Right atrium auricular region (tissue), 2 donors: Measurements from ENCODE around the gene THSD4. TPM values are rescaled to one million over a fixed set of nuclear protein-coding genes. Genes with fewer than 3 reads are reported as not detected.

ENCODE experiments used
- DNase-seq: peaks from one replicate; pipeline ENCODE4 v3.0.0-alpha.2; 2019; ENCODE audit warnings: low spot score
- H3K27ac ChIP-seq, 2 donors: fragments of 200-600 bp; sonication (generic); 1 replicate in 1 of 2; 2 replicates in 1 of 2; pipeline ENCODE4 v1.5.1; 2016 to 2019
- H3K27me3 ChIP-seq, 2 donors: fragments of 200-600 bp; sonication (generic); one replicate each; pipeline versions ENCODE4 v1.5.1 to v1.6.0; 2017 to 2019
- H3K36me3 ChIP-seq: fragments of 200-600 bp; sonication (generic); one replicate; pipeline ENCODE4 v1.5.1; 2016
- H3K4me1 ChIP-seq, 2 donors: fragments of 200-600 bp; sonication (generic); one replicate each; pipeline versions ENCODE4 v1.5.1 to v1.6.0; 2017 to 2019
- H3K4me3 ChIP-seq, 2 donors: fragments of 200-600 bp; sonication (generic); 1 replicate in 1 of 2; 2 replicates in 1 of 2; pipeline ENCODE4 v1.5.1; 2017 to 2019; ENCODE audit warnings: mild to moderate bottlenecking in 1 of 2, moderate library complexity in 1 of 2
- H3K9me3 ChIP-seq, 2 donors: fragments of 200-600 bp; sonication (generic); one replicate each; pipeline ENCODE4 v1.5.1; 2019
- CTCF ChIP-seq, 2 donors: fragments of 200-600 bp; sonication (generic); IDR thresholded peaks; one replicate each; pipeline ENCODE4 v1.5.1; 2019; ENCODE audit warnings: antibody characterized with exemption in 2 of 2
- total RNA-seq, 2 donors: library from RNA; depleted of rRNA; stranded (reverse); fragments of >200 nt; gene quantifications; one replicate each; pipeline ENCODE4 v1.1.0, GENCODE V29; 2016

THSD4 gene
- total RNA-seq, 2 donors from 2014 or later, result 41.2 to 85.3 TPM

GRCh38 chr15:71517751-71518150 is 402.5 kb downstream of the THSD4 start:
- H3K27me3 ChIP-seq, result no peaks in the 10 kb centered on the region
- no peak for TF ChIP-seq CTCF (IDR thresholded peaks at IDR 0.05)
- no peak for DNase-seq
- no peaks in the 10 kb centered on the region for H3K36me3 ChIP-seq
- no peaks in the 10 kb centered on the region for H3K9me3 ChIP-seq
- no peak overlapping the region for H3K4me3 ChIP-seq
- H3K27ac ChIP-seq, result no peak overlapping the region
- peaks cover 0 to 5% of the 10 kb centered on the region in 2 donors for H3K4me1 ChIP-seq

- H3K4me1 ChIP-seq, result peaks cover 0 to 5% of the 10 kb centered on the region in 2 donors
- H3K9me3 ChIP-seq, result no peaks in the 10 kb centered on the region
- no peaks in the 10 kb centered on the region for H3K36me3 ChIP-seq
- H3K27ac ChIP-seq, result no peak overlapping the region
- H3K27me3 ChIP-seq, result no peaks in the 10 kb centered on the region
- H3K4me3 ChIP-seq, result no peak overlapping the region
- TF ChIP-seq CTCF (IDR thresholded peaks at IDR 0.05), result no peak
- DNase-seq, result no peak
These were observed 403.4 kb downstream of the THSD4 start for GRCh38 chr15:71518661-71519060.

- no peaks in the 10 kb centered on the region for H3K36me3 ChIP-seq
These were observed 411.0 kb downstream of the THSD4 start for GRCh38 chr15:71526060-71526820.

GRCh38 chr15:71529361-71529760 is 414.1 kb downstream of the THSD4 start:
- Histone ChIP-seq H3K4me3 (no peak overlapping the region), H3K27ac (no peak overlapping the region), H3K9me3 (no peaks in the 10 kb centered on the region), H3K36me3 (no peaks in the 10 kb centered on the region), H3K4me1 (peaks cover 0 to 14% of the 10 kb centered on the region in 2 donors), H3K27me3 (no peaks in the 10 kb centered on the region)
- no peak for TF ChIP-seq CTCF (IDR thresholded peaks at IDR 0.05)
- no peak for DNase-seq

More at GRCh38 chr15:71526060-71526820, 411.0 kb downstream of the THSD4 start:
- no peak for TF ChIP-seq CTCF (IDR thresholded peaks at IDR 0.05)
- H3K27me3 ChIP-seq, result no peaks in the 10 kb centered on the region
- H3K4me1 ChIP-seq, result peaks cover 0 to 14% of the 10 kb centered on the region in 2 donors
- no peak overlapping the region for H3K27ac ChIP-seq
- no peak overlapping the region for H3K4me3 ChIP-seq
- H3K9me3 ChIP-seq, result no peaks in the 10 kb centered on the region
- no peak for DNase-seq

- DNase-seq, result no peak
- Histone ChIP-seq H3K4me1 (peaks cover 0 to 14% of the 10 kb centered on the region in 2 donors), H3K4me3 (no peak overlapping the region), H3K36me3 (no peaks in the 10 kb centered on the region), H3K9me3 (no peaks in the 10 kb centered on the region), H3K27ac (no peak overlapping the region), H3K27me3 (no peaks in the 10 kb centered on the region)
- TF ChIP-seq CTCF (IDR thresholded peaks at IDR 0.05), result no peak
These were observed 414.8 kb downstream of the THSD4 start for GRCh38 chr15:71530116-71530515.

GRCh38 chr15:71532994-71533393 is 417.7 kb downstream of the THSD4 start:
- H3K27me3 ChIP-seq, result no peaks in the 10 kb centered on the region
- no peaks in the 10 kb centered on the region for H3K4me1 ChIP-seq
- TF ChIP-seq CTCF (IDR thresholded peaks at IDR 0.05), result peak; percentile 57 to 69
- H3K36me3 ChIP-seq, result no peaks in the 10 kb centered on the region
- no peaks in the 10 kb centered on the region for H3K9me3 ChIP-seq
- H3K4me3 ChIP-seq, result no peak overlapping the region
- H3K27ac ChIP-seq, result no peak overlapping the region
- no peak for DNase-seq
